HCEC 1CT (cell line): ENCODE results near the gene APH1A.
"Not testable (repeated sequence)": the region's sequence is repeated elsewhere in the genome, so short reads cannot be mapped to it uniquely, and the experiment has no call there.

Source experiments
- DNase-seq: peaks from one replicate; pipeline ENCODE4 v3.0.0-alpha.2; 2017

Gene APH1A

DNA sequence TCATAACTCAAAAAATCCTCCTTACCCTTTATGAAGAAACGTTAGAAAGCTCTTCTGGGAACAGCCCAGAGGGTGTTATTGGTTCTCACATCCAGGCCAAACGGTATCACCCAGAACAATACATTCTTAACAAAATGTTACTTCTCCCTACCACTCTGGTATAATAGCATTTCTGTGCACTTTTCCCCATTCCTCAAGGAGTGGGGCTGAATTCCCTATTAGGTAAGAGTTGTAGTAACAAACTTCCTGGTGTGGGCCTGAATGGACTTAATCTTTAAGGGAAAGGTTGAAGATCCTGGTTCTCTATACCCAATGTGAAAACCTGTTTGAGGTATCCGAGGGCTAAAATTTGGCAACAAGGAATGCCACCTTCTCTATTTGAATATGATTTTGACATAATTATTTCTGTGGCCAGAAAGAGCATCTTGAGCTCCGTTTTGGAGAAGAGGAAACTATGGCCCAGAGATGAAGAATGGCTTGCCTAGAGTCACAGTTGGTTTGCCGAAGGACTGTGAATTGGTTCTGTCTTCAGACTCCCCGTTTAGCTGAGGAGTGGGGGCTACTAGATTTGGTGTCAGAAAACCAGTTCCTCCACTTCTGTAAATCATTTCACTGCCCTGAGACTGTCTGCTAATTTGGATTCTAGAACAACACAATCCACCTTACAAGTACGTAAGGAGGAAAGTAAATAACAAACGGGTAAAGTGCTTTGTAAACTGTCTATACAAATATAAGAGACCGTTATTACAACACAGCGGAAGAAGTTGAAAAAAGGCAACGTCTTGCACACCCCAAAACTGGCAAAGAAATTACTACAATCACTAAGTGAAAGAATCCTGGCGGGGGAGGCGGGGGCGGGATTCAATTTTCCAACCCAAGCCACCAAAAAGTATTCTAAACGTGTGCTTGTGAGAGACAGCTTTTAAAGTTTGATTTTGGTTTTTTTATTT, 35.2 kb downstream of the APH1A start:
- peak; percentile 49 for DNase-seq

DNA sequence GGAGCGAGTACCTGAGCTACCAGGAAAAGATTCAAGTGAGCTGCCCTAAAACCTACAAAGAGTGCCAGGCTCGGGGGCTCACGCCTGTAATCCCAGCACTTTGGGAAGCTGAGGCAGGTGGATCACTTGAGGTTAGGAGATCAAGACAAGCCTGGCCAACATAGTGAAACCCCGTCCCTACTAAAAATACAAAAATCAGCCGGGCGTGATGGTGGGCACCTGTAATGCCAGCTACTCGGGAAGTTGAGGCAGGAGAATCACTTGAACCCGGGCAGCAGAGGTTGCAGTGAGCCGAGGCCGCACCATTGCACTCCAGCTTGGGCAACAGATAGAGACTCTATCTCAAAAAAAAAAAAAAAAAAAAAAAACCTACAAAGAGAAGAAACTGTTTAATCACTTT, 35.9 kb downstream of the APH1A start:
- not testable (repeated sequence) for DNase-seq

DNA sequence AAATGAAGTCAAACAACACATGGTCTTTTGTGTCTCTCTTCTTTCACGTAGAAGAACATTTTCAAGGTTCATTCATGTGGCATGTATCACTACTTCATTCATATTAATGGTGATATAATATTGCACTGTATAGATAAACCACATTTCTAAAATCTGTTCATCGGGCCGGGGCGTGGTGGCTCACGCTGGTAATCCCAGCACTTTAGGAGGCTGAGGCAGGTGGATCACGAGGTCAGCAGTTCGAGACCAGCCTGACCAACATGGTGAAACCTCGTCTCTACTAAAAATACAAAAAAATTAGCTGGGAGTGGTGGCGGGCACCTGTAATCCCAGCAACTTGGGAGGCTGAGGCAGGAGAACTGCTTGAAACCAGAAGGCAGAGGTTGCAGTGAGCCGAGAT, 40.6 kb downstream of the APH1A start:
- not testable (repeated sequence) for DNase-seq

DNA sequence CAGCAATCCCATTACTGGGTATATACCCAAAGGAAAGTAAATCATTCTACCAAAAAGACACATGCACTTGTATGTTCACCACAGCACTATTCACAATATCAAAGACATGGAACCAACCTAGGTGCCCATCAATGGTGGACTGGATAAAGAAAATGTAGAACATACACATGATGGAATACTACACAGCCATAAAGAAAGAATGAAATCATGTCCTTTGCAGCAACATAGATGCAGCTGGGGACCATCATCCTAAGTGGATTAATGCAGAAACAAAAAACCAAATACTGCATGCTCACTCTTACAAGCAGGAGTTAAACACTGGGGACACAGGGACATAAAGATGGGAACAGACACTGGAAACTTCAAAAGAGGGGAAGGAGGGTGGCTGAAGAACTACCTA, 41.6 kb downstream of the APH1A start:
- DNase-seq = no peak

DNA sequence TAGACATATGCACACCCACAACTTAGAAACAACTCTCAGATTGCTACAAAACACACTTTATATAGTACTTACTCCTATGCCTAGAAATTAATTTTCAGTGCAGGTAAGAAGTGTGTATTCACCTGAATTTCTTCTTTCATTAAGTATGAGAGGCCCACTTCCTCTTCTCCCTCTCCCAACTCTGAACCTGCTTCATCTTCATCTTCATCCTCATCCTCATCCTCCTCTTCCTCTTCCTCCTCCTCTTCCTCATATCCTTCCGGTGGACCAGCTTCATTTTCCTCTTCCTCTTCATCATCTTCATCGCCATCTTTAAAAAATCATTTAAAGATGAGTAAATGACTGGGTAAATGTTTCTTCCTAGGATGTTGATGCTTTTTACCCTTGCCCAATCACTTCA, 42.3 kb downstream of the APH1A start:
- no peak for DNase-seq

DNA sequence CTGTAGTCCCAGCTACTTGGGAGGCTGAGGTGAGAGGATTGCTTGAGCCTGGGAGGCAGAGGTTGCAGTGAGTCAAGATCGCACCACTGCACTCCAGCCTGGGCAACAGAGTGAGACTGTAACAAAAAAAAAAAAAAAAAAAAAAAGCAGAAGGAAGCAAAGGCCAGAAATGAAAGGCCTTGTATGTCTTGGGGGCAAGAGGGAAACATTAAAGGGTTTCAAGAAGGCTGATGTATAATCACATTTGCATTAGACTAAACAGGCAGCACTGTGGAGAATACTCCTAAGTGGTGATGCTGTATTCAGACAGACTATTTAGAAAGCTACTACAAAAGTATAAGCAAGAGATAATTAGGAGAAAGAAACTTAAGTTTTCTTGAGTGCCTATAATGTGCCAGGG, 43.3 kb downstream of the APH1A start:
- no peak for DNase-seq

DNA sequence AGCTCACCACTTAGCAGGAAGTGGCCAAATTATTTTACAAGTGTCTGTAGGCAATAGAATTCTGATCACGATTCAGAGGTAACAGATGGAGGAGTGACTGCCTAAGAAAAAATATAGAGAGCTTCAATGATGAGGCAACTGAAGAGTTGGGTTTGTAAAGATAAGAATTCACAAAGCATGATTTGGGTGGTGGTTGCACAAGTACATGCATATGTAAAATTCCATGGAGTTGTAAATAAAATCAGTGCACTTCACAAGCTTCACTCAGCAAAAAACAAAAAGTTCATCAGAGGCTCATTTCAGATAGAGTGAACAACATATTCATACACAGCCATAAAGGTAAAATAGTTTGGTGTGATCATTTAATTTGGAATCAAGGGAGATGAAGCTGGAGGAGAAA, 43.8 kb downstream of the APH1A start:
- DNase-seq = no peak

DNA sequence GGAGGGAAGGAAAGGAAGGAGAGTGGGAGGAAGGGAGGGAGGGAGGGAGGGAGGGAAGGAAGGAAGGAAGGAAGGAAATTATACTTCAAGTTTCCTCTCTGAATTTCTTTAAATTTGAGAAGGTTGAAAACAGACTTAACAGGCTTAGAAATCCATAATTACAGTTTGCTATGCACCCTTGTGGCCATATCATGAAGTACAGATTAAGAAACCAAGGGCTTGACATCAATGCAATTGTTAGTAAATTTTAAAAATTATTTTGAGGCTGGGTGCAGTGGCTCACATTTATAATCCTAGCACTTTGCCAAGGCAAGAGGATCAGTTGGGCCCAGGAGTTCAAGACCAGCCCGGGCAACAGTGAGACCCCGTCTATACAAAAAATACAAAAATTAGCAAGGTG, 47.3 kb downstream of the APH1A start:
- DNase-seq = peak; percentile 27

DNA sequence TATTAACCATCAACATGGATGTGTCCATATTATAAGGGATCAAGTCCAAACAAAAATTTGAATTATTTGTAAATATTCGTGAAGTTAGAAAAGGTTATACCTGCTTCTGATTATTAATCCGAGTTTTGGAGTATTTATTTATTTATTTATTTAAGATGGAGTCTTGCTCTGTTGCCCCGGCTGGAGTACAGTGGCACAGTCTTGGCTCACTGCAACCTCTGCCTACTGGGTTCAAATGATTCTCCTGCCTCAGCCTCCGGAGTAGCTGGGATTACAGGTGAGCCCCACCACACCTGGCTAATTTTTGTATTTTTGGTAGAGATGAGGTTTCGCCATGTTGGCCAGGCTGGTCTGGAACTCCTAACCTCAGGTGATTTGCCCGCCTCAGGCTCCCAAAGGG, 53.0 kb downstream of the APH1A start:
- DNase-seq = not testable (repeated sequence)
